WTC11 (cell line): ENCODE measurements around the gene COL2A1. TPM values are rescaled to one million over a fixed set of nuclear protein-coding genes. Genes with fewer than 3 reads are reported as not detected.

Experiments used
- ATAC-seq: fragments of 200-7000 bp; cut with Tn5 transposase; 2 replicates; pipeline ENCODE4 v1.10.0; 2021; ENCODE audit warnings: mild to moderate bottlenecking, moderate library complexity
- CTCF ChIA-PET: fragments of 300-600 bp; sonication (Branson Sonifier 250); formaldehyde crosslinking; loops from one replicate; lab custom pipeline; 2021; ENCODE audit warnings: antibody characterized with exemption; lab: Charles Lee
- POLR2A ChIA-PET: fragments of 350-600 bp; sonication (Branson Sonifier 250); formaldehyde crosslinking; loops from one replicate; lab custom pipeline; 2021; ENCODE audit warnings: antibody characterized with exemption; lab: Charles Lee
- DNase-seq: peaks from one replicate; pipeline ENCODE4 v3.0.0; 2021; ENCODE audit warnings: low spot score
- H3K27ac Mint-ChIP-seq: 2 replicates; pipeline ENCODE4 v1.8.0; 2021; ENCODE audit warnings: mixed read lengths
- H3K27me3 Mint-ChIP-seq: 2 replicates; pipeline ENCODE4 v1.8.0; 2021; ENCODE audit warnings: low read depth, mild to moderate bottlenecking, moderate library complexity, mixed read lengths
- H3K36me3 Mint-ChIP-seq: 2 replicates; pipeline ENCODE4 v1.8.0; 2021; ENCODE audit warnings: mixed read lengths
- H3K4me1 Mint-ChIP-seq: 2 replicates; pipeline ENCODE4 v1.8.0; 2022; ENCODE audit warnings: mixed read lengths
- H3K4me3 Mint-ChIP-seq: 2 replicates; pipeline ENCODE4 v1.8.0; 2021; ENCODE audit warnings: mild to moderate bottlenecking, moderate library complexity, mixed read lengths
- H3K9me3 Mint-ChIP-seq: 2 replicates; pipeline ENCODE4 v1.8.0; 2021; ENCODE audit warnings: mixed read lengths
- CREB1 ChIP-seq: sonication (generic); formaldehyde crosslinking; IDR thresholded peaks from 2 replicates; pipeline ENCODE4 v1.8.0; 2023; ENCODE audit warnings: mild to moderate bottlenecking, missing genetic modification reagents
- CREM ChIP-seq: sonication (generic); formaldehyde crosslinking; IDR thresholded peaks from 2 replicates; pipeline ENCODE4 v1.8.1; 2022; ENCODE audit warnings: mild to moderate bottlenecking, missing genetic modification reagents, moderate library complexity
- ELF4 ChIP-seq: sonication (generic); formaldehyde crosslinking; IDR thresholded peaks from 2 replicates; pipeline ENCODE4 v1.8.1; 2022; ENCODE audit warnings: low read depth, mild to moderate bottlenecking, moderate library complexity, missing genetic modification reagents
- GTF2I ChIP-seq: fragments of 250-450 bp; sonication (Bioruptor Pico); conservative IDR thresholded peaks from 2 replicates; pipeline ENCODE4 v1.4.0; 2021; ENCODE audit warnings: mild to moderate bottlenecking
- HMGA2 ChIP-seq: fragments of 250-450 bp; sonication (Bioruptor Pico); IDR thresholded peaks from 2 replicates; pipeline ENCODE4 v1.4.0; 2021; ENCODE audit warnings: mild to moderate bottlenecking, moderate library complexity
- JUN ChIP-seq: sonication (generic); formaldehyde crosslinking; IDR thresholded peaks from 2 replicates; pipeline ENCODE4 v1.8.0; 2023; ENCODE audit warnings: mild to moderate bottlenecking, missing genetic modification reagents
- MXD4 ChIP-seq: fragments of 250-450 bp; sonication (Bioruptor Pico); IDR thresholded peaks from 2 replicates; pipeline ENCODE4 v1.8.0; 2021; ENCODE audit warnings: mild to moderate bottlenecking, moderate library complexity, borderline replicate concordance
- NFYB ChIP-seq: sonication (generic); formaldehyde crosslinking; conservative IDR thresholded peaks from 2 replicates; pipeline ENCODE4 v1.8.0; 2022; ENCODE audit warnings: low read depth, missing genetic modification reagents
- NR1H2 ChIP-seq: sonication (generic); formaldehyde crosslinking; IDR thresholded peaks from 2 replicates; pipeline ENCODE4 v1.9.0; 2021; ENCODE audit warnings: mild to moderate bottlenecking, moderate library complexity, missing genetic modification reagents
- ZNF317 ChIP-seq: sonication (generic); formaldehyde crosslinking; IDR thresholded peaks from 2 replicates; pipeline ENCODE4 v1.8.1; 2023; ENCODE audit warnings: low read depth, mild to moderate bottlenecking, moderate library complexity, missing genetic modification reagents, borderline replicate concordance
- total RNA-seq: library from RNA; stranded (reverse); gene quantifications from 3 replicates; pipeline ENCODE4 v1.2.3, GENCODE V29; 2021
- TF ChIP-seq, protein P1 (sequence below): sonication (generic); formaldehyde crosslinking; IDR thresholded peaks from 2 replicates; pipeline ENCODE4 v1.8.1; 2023; ENCODE audit warnings: mild to moderate bottlenecking, moderate library complexity, missing genetic modification reagents
- TF ChIP-seq, protein P2 (sequence below): fragments of 250-450 bp; sonication (Bioruptor Pico); conservative IDR thresholded peaks from 2 replicates; pipeline ENCODE4 v1.9.0; 2021; ENCODE audit warnings: mild to moderate bottlenecking
- TF ChIP-seq, protein P3 (sequence below): fragments of 250-450 bp; sonication (Bioruptor Pico); IDR thresholded peaks from 2 replicates; pipeline ENCODE4 v2.1.2; 2022; ENCODE audit warnings: mild to moderate bottlenecking, moderate library complexity
- TF ChIP-seq, protein P4 (sequence below): sonication (generic); formaldehyde crosslinking; IDR thresholded peaks from 2 replicates; pipeline ENCODE4 v1.8.0; 2023; ENCODE audit warnings: missing genetic modification reagents, mild to moderate bottlenecking, borderline replicate concordance
- TF ChIP-seq, protein P5 (sequence below): sonication (generic); formaldehyde crosslinking; conservative IDR thresholded peaks from 2 replicates; pipeline ENCODE4 v1.8.1; 2023; ENCODE audit warnings: mild to moderate bottlenecking, low read depth, missing genetic modification reagents, moderate library complexity
- TF ChIP-seq, protein P6 (sequence below): sonication (generic); formaldehyde crosslinking; IDR thresholded peaks from 2 replicates; pipeline ENCODE4 v1.8.0; 2022; ENCODE audit warnings: mild to moderate bottlenecking, missing genetic modification reagents

COL2A1 gene
- total RNA-seq, 1 experiment from 2014 or later = 20.9 TPM

DNA sequence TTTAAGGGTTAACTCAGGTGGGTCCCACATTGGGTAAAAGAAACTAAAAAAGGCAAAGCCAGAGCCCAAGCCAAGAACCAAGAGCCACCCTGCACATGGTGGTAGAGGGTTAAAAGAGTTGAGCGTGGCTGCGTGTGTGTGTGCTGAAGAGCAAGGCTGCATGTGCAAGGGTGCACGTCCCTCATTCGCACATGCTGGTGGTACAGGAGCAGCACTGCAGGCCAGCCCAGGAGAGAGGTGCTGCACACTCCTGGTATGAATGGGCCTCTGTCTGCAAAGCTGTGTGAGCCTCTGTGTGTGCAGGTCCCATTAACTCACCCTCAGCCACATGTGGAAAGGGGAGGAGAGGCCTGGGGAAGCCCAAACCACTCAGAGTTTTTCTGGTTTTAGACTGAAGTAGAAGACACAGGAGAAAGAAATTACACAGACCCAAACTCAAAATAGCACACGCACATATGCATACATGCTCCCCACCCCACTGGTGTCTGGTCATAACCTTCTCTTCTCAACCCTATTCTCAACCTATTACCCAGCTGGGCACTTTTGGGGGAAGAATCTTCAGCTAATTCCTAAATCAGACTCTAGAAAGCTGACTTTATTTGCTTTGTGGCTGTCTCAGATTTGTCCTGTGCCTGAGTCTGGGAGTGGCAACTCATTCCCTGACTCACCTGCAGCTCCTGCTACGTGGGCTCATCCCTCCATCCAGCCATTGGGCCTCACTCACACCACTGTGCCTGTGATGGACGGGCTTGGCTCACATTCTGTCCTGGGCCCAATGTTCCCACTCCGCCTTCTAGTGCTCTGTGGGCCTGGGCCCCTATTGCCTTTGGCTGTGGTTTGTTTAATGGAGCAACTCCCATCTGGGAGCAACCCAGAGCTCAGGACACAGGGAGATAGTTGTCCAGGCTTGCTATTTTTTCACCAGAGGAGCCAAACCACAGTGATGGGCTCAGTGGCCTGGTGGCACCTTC lies 30.8 kb upstream of the COL2A1 start:
- CTCF ChIA-PET = interaction anchor here (0.8 to 1.1 kb wide), 2 partner anchors 13 to 24 kb away, joined by 3 read pairs; no protein-coding TSS in a partner anchor
- 0 out of 2 replicates have a peak, but pooled peaks cover 3% of the 10 kb centered on the region for H3K36me3 Mint-ChIP-seq
- H3K9me3 Mint-ChIP-seq = no peaks in the 10 kb centered on the region

DNA sequence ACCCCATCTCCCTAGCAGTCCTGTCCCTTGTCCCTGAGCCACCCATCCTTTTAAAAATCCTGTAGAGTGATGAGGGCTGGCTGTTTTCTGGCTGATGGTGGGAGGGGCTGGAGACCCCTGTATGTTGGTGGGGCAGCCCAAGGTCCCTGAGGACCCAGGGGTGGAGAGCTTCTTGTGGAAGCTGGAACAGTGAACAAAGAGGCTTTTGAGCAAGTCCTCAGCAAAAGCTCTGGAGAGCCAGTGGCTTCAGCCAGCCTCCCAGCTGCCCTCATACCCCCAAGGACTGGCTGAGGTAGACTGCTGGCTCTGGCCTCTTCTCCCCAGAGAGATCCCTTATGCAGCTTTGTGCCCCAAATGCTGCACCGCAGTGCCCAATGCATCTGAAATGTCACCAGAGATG lies 29.2 kb upstream of the COL2A1 start:
- CTCF ChIA-PET = interaction anchor here (0.5 kb wide), 1 partner anchor 141 kb away, joined by 3 read pairs; no protein-coding TSS in a partner anchor
- Mint-ChIP-seq H3K27ac (no peak overlapping the region), H3K4me3 (no peak overlapping the region), H3K36me3 (no peaks in the 10 kb centered on the region), H3K9me3 (no peaks in the 10 kb centered on the region), H3K4me1 (peaks cover 31% of the 10 kb centered on the region), H3K27me3 (peaks cover 100% of the 10 kb centered on the region)
- TF ChIP-seq ELF4 (CRISPR knock-in tag) (no peak), CREM (CRISPR knock-in tag) (no peak), MXD4 (CRISPR knock-in tag) (no peak), ZNF317 (no peak), HMGA2 (no peak)
- TF ChIP-seq, protein P1, sequence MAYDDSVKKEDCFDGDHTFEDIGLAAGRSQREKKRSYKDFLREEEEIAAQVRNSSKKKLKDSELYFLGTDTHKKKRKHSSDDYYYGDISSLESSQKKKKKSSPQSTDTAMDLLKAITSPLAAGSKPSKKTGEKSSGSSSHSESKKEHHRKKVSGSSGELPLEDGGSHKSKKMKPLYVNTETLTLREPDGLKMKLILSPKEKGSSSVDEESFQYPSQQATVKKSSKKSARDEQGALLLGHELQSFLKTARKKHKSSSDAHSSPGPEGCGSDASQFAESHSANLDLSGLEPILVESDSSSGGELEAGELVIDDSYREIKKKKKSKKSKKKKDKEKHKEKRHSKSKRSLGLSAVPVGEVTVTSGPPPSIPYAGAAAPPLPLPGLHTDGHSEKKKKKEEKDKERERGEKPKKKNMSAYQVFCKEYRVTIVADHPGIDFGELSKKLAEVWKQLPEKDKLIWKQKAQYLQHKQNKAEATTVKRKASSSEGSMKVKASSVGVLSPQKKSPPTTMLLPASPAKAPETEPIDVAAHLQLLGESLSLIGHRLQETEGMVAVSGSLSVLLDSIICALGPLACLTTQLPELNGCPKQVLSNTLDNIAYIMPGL (CRISPR knock-in tag) = no peak
- TF ChIP-seq, protein P2, sequence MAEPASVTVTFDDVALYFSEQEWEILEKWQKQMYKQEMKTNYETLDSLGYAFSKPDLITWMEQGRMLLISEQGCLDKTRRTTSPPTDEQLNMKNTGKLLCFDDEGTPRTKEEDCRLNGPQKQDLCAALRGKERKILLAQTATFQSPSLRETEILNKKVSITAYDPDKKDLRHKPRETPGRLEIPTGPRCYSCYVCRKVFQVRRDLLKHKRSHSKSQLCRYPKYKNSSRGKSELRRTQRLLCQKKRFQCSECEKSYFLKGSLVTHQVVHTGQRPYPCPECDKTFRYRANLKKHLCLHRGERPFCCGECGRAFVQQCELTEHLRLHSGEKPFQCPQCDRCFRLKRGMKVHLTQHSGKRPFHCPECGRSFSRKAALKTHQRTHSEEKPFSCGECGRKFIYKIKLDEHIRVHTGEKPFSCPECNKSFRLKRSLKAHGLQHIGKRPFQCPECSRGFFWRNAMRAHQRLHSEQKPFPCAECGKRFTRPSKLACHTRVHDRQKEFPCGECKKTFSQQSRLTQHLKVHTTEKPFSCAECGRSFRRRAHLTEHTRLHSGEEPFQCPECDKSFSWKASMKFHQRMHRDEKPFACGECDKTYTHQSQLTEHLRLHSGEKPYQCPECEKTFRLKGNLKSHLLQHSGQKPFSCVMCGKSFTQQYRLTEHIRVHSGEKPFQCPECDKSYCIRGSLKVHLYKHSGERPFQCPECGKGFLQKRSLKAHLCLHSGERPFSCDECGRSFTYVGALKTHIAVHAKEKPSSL (CRISPR knock-in tag) = no peak
- no peak for ATAC-seq
- DNase-seq = no peak
- POLR2A ChIA-PET = no interaction called here

More for the DNA sequence above, 30.8 kb upstream of the COL2A1 start:
- H3K27ac Mint-ChIP-seq = no peak overlapping the region
- TF ChIP-seq, protein P3, sequence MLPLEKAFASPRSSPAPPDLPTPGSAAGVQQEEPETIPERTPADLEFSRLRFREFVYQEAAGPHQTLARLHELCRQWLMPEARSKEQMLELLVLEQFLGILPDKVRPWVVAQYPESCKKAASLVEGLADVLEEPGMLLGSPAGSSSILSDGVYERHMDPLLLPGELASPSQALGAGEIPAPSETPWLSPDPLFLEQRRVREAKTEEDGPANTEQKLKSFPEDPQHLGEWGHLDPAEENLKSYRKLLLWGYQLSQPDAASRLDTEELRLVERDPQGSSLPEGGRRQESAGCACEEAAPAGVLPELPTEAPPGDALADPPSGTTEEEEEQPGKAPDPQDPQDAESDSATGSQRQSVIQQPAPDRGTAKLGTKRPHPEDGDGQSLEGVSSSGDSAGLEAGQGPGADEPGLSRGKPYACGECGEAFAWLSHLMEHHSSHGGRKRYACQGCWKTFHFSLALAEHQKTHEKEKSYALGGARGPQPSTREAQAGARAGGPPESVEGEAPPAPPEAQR (CRISPR knock-in tag) = no peak
- no peak for TF ChIP-seq CREB1
- ATAC-seq = no peak
- peaks cover 100% of the 10 kb centered on the region for H3K27me3 Mint-ChIP-seq
- H3K4me3 Mint-ChIP-seq = no peak overlapping the region
- no peak for DNase-seq
- peaks cover 35% of the 10 kb centered on the region for H3K4me1 Mint-ChIP-seq
- POLR2A ChIA-PET = no interaction called here

DNA sequence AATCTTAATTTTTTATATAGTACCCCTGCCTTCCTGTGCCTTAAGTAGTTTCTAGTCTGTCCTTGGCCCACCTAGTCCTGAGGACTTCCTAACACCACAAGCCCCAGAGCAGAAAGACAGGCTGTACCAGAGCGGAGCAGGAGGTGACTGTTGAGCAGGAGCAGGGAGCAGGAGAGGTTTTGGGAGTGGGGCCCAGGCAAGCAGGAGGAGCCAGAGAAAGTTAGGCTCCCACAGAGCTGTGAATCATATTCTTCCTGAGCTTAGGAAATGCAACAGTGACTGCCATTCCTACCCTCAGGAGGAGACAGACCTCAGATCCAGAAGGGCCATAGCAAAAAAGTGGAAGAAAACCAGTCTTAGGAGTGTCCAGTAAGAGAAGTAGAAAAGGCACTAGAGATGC lies 28.3 kb upstream of the COL2A1 start:
- Mint-ChIP-seq H3K27me3 (peaks cover 100% of the 10 kb centered on the region), H3K9me3 (no peaks in the 10 kb centered on the region), H3K4me1 (peaks cover 23% of the 10 kb centered on the region)
- ChIA-PET POLR2A (no interaction called here), CTCF (interaction anchor here (0.9 kb wide), 1 partner anchor 165 kb away, joined by 3 read pairs; no protein-coding TSS in a partner anchor)
- TF ChIP-seq NFYB (CRISPR knock-in tag) (no peak), GTF2I (CRISPR knock-in tag) (no peak), NR1H2 (no peak), JUN (CRISPR knock-in tag) (no peak)
- TF ChIP-seq, protein P4, sequence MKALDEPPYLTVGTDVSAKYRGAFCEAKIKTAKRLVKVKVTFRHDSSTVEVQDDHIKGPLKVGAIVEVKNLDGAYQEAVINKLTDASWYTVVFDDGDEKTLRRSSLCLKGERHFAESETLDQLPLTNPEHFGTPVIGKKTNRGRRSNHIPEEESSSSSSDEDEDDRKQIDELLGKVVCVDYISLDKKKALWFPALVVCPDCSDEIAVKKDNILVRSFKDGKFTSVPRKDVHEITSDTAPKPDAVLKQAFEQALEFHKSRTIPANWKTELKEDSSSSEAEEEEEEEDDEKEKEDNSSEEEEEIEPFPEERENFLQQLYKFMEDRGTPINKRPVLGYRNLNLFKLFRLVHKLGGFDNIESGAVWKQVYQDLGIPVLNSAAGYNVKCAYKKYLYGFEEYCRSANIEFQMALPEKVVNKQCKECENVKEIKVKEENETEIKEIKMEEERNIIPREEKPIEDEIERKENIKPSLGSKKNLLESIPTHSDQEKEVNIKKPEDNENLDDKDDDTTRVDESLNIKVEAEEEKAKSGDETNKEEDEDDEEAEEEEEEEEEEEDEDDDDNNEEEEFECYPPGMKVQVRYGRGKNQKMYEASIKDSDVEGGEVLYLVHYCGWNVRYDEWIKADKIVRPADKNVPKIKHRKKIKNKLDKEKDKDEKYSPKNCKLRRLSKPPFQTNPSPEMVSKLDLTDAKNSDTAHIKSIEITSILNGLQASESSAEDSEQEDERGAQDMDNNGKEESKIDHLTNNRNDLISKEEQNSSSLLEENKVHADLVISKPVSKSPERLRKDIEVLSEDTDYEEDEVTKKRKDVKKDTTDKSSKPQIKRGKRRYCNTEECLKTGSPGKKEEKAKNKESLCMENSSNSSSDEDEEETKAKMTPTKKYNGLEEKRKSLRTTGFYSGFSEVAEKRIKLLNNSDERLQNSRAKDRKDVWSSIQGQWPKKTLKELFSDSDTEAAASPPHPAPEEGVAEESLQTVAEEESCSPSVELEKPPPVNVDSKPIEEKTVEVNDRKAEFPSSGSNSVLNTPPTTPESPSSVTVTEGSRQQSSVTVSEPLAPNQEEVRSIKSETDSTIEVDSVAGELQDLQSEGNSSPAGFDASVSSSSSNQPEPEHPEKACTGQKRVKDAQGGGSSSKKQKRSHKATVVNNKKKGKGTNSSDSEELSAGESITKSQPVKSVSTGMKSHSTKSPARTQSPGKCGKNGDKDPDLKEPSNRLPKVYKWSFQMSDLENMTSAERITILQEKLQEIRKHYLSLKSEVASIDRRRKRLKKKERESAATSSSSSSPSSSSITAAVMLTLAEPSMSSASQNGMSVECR (CRISPR knock-in tag) = no peak
- TF ChIP-seq, protein P5, sequence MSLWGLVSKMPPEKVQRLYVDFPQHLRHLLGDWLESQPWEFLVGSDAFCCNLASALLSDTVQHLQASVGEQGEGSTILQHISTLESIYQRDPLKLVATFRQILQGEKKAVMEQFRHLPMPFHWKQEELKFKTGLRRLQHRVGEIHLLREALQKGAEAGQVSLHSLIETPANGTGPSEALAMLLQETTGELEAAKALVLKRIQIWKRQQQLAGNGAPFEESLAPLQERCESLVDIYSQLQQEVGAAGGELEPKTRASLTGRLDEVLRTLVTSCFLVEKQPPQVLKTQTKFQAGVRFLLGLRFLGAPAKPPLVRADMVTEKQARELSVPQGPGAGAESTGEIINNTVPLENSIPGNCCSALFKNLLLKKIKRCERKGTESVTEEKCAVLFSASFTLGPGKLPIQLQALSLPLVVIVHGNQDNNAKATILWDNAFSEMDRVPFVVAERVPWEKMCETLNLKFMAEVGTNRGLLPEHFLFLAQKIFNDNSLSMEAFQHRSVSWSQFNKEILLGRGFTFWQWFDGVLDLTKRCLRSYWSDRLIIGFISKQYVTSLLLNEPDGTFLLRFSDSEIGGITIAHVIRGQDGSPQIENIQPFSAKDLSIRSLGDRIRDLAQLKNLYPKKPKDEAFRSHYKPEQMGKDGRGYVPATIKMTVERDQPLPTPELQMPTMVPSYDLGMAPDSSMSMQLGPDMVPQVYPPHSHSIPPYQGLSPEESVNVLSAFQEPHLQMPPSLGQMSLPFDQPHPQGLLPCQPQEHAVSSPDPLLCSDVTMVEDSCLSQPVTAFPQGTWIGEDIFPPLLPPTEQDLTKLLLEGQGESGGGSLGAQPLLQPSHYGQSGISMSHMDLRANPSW (CRISPR knock-in tag) = no peak
- TF ChIP-seq, protein P6, sequence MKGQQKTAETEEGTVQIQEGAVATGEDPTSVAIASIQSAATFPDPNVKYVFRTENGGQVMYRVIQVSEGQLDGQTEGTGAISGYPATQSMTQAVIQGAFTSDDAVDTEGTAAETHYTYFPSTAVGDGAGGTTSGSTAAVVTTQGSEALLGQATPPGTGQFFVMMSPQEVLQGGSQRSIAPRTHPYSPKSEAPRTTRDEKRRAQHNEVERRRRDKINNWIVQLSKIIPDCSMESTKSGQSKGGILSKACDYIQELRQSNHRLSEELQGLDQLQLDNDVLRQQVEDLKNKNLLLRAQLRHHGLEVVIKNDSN (CRISPR knock-in tag) = no peak
- TF ChIP-seq, all 79 proteins: peak for 0
- Mint-ChIP-seq H3K4me3 (no peak overlapping the region), H3K36me3 (no peaks in the 10 kb centered on the region), H3K27ac (no peak overlapping the region)
- ATAC-seq (no peak), DNase-seq (no peak)
